ENCODE results near the gene LAPTM4A. TPM values are rescaled to one million over a fixed set of nuclear protein-coding genes. Genes with fewer than 3 reads are reported as not detected.

LAPTM4A gene
- total RNA-seq (10 to 100 TPM; 44.3 to 46.0 TPM), total RNA-seq (19.1 to 28.0 reads per million in 2 donors)

DNA sequence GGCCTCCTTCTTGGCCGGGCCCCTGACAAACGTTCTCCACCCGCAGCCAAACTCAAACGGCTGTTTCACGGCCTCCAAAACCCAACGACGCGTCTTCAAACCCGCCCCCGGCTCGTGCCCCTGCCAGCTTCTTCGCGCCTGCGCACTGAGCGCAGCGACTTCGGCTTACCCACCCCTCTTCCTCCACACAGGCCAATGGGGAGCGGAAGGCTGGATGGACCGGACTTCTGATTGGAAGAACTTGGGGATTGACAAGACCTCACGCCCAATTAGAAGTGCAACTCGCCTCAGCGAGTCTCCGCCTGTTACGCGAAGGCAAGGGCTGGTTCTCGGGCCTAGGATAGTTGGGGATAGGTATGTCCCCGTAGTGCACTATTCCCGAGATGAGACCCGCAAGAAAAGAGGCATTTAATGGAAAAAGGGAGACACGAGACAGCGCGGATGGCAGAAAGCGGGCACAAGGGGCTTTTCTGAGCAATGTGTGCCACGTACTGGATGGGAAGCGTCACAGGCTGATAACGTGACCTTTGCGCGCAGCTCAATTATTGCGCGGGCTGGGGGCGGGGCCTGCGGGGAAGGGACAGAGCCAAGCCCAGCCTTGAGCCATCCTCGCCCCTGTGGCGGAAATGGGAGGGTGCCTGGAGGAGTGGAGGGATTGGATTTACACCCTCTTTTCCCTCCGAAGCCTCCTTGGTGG is at the start of gene LAPTM4A:
TSS of gene LAPTM4A (minus strand) at position 97 of the 697 bp plus-strand sequence. CDS start 108 bp downstream, outside the sequence.
- peak; percentile 95 for ATAC-seq
- peaks cover 31% of the 10 kb centered on the region for H3K4me1 Mint-ChIP-seq
- peaks cover 24% of the 10 kb centered on the region for H3K27me3 Mint-ChIP-seq
- DNase-seq, result peak; percentile 93 to 96 (median 96)
- H3K27ac Mint-ChIP-seq, result no peak within 1 kb of the TSS
- no peak within 1 kb of the TSS for H3K4me3 Mint-ChIP-seq
- H3K36me3 Mint-ChIP-seq (ENCODE audit: low read depth), result no peaks in the 10 kb centered on the region
- H3K9me3 ChIP-seq (ENCODE audit: control insufficient read depth, low read length, poor library complexity, severe bottlenecking), result no peaks in the 10 kb centered on the region

DNA sequence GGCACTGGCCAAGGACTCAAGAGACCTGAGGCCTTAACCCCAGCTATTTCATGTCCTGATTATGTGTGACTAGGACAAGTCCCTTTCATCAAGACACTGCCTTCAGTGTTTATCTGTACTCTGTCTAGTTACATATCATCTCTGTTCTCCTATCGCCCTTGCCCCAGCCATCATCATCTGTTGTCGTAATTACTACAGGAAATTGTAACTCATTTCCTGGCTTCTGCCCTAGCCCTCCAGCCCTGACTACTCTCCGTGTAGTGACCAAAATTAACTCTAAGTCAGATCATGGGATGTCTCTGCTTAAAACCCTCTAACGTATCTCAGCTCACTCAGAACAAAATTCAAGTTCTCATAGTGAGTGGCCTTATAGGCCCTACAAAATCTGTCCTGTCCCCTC is 49.3 kb upstream of the LAPTM4A start:
- DNase-seq (no peak), ATAC-seq (no peak)
- Mint-ChIP-seq H3K36me3 (ENCODE audit: low read depth) (no peaks in the 10 kb centered on the region), H3K27ac (peak overlapping the region; percentile 27), H3K27me3 (peaks cover 36% of the 10 kb centered on the region), H3K4me1 (no peaks in the 10 kb centered on the region), H3K4me3 (no peak overlapping the region)
- no peaks in the 10 kb centered on the region for H3K9me3 ChIP-seq (ENCODE audit: control insufficient read depth, low read length, poor library complexity, severe bottlenecking)

DNA sequence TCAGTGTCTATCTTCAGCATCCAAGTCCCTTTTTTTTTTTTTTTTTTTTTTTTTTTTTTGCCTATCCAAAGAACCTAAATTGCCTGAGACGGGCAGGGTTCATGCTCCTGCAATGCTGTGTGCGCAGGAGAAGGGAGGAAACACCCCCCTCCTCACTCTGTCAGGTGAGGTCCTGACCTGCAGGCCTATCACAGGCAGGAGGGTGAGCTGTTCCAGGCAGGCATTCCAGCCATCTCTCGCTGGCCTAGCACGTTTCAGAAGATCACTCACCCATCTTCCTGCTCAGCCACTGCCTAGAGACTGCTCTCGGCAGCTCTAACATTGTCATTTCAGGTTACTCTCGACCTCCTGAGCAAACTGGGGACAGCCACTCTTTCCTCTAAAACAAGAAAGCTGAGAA is 48.4 kb upstream of the LAPTM4A start:
- no peaks in the 10 kb centered on the region for H3K36me3 Mint-ChIP-seq (ENCODE audit: low read depth)
- DNase-seq (no peak), ATAC-seq (no peak)
- H3K27me3 Mint-ChIP-seq, result peaks cover 32% of the 10 kb centered on the region
- no peaks in the 10 kb centered on the region for H3K9me3 ChIP-seq (ENCODE audit: control insufficient read depth, low read length, poor library complexity, severe bottlenecking)
- H3K4me1 Mint-ChIP-seq, result no peaks in the 10 kb centered on the region
- no peak overlapping the region for H3K27ac Mint-ChIP-seq
- no peak overlapping the region for H3K4me3 Mint-ChIP-seq

DNA sequence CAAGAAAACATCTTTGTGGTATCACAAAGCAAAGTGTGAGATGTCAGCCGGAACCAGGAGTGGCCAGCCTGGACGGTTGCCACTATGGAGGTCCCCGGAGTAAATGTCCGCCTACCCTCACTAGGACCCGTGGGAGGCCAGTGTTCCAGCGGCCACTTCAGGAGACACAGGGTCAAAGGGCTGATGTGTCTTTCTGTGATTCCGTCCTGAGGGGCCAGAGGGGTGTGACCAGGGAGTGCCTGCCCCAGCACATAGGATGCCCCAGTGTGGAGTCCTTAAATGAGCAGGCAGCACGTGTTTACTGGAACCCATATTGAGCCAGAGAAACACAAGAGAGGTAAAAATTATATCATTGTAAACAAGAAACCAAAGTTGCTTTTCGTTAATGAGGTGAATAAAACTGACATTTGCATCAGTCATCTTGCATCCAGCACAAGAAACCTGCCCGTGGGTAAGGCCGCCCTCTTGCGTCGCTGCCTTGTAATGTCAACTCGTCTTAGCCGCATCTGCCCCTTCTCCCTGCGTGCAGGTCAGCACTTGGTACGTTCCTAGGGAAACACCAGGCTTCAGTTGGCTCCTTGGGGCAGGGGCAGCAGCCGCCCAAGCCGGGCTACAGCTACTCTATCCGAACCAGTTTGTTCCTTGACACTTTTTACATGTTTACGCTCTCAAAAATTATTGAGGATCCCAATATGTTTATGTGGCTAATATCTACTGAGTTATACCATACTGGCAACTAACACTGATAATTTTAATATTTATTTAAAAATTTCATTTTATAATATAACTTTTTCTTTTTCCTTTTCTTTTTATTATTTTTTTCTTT is 46.7 kb upstream of the LAPTM4A start:
- no peak overlapping the region for H3K27ac Mint-ChIP-seq
- peaks cover 43% of the 10 kb centered on the region for H3K27me3 Mint-ChIP-seq

DNA sequence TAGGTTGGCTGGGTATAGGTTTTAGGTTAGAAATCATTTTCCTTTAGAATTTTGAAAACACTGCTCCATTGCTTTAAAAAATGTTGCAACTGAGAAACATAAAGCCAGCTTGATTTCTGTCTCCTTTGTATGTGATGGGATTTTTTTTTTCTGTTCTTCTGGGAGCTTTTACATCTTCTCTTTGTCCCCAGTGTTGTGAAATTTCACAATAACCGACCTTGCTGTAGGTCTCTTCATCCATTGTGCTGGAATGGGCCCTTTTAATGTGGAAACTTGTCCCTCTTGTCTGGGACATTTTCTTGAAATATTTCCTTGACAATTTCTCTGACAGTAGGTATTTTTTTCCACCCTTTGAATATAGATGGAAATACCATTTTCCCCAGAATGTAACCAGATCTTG is 44.0 kb upstream of the LAPTM4A start:
- Mint-ChIP-seq H3K27ac (no peak overlapping the region), H3K4me3 (no peak overlapping the region), H3K4me1 (peaks cover 4% of the 10 kb centered on the region), H3K36me3 (ENCODE audit: low read depth) (peaks cover 5% of the 10 kb centered on the region), H3K27me3 (peaks cover 53% of the 10 kb centered on the region)
- no peak for ATAC-seq
- DNase-seq, result no peak
- H3K9me3 ChIP-seq (ENCODE audit: control insufficient read depth, low read length, poor library complexity, severe bottlenecking), result no peaks in the 10 kb centered on the region

More for the DNA sequence above, 46.7 kb upstream of the LAPTM4A start:
- H3K4me1 Mint-ChIP-seq, result no peaks in the 10 kb centered on the region
- ATAC-seq (peak; percentile 97), DNase-seq (peak; percentile 54 to 60 (median 54))
- H3K4me3 Mint-ChIP-seq, result no peak overlapping the region
- H3K36me3 Mint-ChIP-seq (ENCODE audit: low read depth), result no peaks in the 10 kb centered on the region
- H3K9me3 ChIP-seq (ENCODE audit: control insufficient read depth, low read length, poor library complexity, severe bottlenecking), result no peaks in the 10 kb centered on the region

DNA sequence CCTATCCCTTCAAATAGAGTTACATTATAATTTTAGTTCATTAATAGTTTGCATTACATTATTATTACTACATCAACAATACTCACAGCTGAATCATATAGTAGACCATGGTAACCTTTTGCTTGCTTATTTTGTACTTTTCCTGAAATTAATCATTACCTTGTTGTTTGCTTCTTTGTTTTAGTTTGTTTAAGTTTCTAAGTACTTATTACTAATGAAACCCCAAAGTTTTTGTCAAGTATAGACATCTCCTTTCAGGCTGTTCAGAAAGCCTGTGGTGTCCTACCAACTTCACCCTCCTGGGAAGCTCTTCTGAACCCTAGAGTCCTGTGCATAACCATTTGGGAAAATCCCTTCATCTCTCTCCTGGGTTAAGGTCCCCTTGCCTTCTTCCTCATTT is 43.5 kb upstream of the LAPTM4A start:
- Mint-ChIP-seq H3K27me3 (peaks cover 51% of the 10 kb centered on the region), H3K4me1 (peaks cover 4% of the 10 kb centered on the region), H3K36me3 (ENCODE audit: low read depth) (peaks cover 5% of the 10 kb centered on the region), H3K27ac (peak overlapping the region; percentile 45), H3K4me3 (no peak overlapping the region)
- no peak for ATAC-seq
- no peaks in the 10 kb centered on the region for H3K9me3 ChIP-seq (ENCODE audit: control insufficient read depth, low read length, poor library complexity, severe bottlenecking)
- DNase-seq, result no peak

DNA sequence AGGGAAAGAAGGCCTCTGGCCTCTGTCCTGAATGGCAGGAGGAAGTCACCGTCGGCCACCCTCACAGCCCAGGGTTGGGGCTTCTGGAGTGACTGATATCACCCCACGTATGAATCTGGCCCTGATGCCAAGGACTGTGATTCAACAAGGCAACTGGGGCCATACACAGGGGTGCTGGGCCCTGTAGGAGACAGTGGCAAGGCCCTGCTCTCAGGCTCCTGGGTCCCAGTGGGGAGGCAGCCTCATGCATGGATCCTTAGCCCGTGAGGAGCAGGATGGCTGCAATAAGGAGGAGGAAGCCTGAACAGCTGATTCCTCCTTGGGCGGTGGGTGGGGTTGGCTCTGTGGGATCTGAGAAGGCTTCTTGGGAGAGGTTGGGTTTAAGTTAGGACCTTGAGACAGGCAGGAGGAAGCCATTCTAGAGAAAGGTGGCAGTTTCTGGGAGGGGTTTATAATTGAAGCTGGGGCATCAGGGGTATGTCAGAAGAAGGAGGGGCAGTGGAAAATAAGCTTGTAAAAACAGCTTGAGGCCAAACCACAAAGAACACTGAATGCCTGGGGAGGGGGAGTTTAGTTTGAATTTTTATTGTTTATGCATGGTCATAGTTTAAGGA is 42.8 kb upstream of the LAPTM4A start:
- Mint-ChIP-seq H3K27ac (peak overlapping the region; percentile 45), H3K36me3 (ENCODE audit: low read depth) (peaks cover 5% of the 10 kb centered on the region), H3K27me3 (peaks cover 51% of the 10 kb centered on the region), H3K4me1 (peaks cover 4% of the 10 kb centered on the region), H3K4me3 (no peak overlapping the region)
- ATAC-seq (no peak), DNase-seq (no peak)
- H3K9me3 ChIP-seq (ENCODE audit: control insufficient read depth, low read length, poor library complexity, severe bottlenecking), result no peaks in the 10 kb centered on the region

DNA sequence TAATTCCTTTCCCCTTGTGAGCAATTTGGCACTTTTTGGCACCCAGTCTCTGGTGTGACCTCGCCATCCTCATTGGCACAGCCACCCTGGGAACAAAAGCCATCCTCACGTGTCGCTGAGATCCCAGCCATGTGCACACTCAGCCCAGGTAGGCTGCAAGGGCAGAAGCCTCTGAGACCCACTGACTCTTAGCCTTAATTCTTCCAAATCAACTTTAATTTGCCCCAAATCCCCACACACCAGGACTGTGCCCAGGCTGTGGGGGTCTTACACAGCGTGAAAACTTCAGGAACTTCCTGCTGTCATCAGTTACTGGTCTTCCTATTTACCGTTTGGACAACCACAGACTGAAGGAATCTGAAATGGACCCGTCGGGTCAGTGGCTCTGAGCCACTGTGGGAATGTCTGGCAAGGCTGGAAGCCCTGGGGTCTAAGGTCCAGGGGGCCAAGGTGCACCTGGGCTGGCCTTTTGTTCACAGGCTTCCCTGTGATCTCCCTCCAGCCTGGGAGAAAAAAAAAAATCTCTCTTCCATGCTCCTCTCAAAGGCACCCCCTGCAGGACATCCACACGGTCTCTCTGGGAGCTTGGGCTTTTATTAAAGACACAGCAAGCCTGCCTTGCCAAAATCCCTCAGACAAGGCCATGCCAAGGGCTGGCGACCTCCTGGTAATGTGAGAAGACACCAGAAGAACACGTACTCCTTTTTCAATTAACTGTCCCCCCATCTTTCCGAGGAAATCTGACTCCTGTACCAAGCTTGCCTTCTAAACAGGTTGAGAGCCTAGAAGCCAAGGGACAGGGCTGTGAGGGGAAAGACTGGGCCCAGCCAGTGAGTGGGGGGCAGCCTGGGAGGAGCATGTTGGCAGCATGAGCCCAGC is 42.1 kb upstream of the LAPTM4A start:
- H3K4me1 Mint-ChIP-seq, result peaks cover 4% of the 10 kb centered on the region
- DNase-seq (no peak), ATAC-seq (no peak)
- H3K27me3 Mint-ChIP-seq, result peaks cover 51% of the 10 kb centered on the region
- H3K36me3 Mint-ChIP-seq (ENCODE audit: low read depth), result peaks cover 5% of the 10 kb centered on the region
- no peak overlapping the region for H3K27ac Mint-ChIP-seq
- no peaks in the 10 kb centered on the region for H3K9me3 ChIP-seq (ENCODE audit: control insufficient read depth, low read length, poor library complexity, severe bottlenecking)
- no peak overlapping the region for H3K4me3 Mint-ChIP-seq

DNA sequence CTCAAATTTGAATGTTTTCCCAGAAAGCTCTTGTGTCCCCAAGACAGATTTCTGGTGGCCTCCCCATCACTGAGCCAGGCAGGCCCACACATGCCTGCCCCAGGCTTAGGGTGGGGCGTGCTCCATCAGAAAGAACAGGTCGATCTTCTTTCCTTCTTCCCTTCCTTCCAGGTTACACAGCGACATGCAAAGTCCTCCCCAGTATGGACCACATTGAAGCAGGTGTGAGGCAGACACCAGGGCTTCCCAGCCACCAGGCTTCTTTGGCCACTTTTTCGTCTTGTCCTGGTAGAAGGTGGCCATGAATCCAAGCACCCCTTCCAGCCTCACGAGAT is 41.4 kb upstream of the LAPTM4A start:
- H3K4me1 Mint-ChIP-seq, result peaks cover 4% of the 10 kb centered on the region
- H3K4me3 Mint-ChIP-seq, result no peak overlapping the region
- no peaks in the 10 kb centered on the region for H3K9me3 ChIP-seq (ENCODE audit: control insufficient read depth, low read length, poor library complexity, severe bottlenecking)
- DNase-seq (no peak), ATAC-seq (no peak)
- peaks cover 5% of the 10 kb centered on the region for H3K36me3 Mint-ChIP-seq (ENCODE audit: low read depth)
- H3K27ac Mint-ChIP-seq, result no peak overlapping the region
- peaks cover 51% of the 10 kb centered on the region for H3K27me3 Mint-ChIP-seq

DNA sequence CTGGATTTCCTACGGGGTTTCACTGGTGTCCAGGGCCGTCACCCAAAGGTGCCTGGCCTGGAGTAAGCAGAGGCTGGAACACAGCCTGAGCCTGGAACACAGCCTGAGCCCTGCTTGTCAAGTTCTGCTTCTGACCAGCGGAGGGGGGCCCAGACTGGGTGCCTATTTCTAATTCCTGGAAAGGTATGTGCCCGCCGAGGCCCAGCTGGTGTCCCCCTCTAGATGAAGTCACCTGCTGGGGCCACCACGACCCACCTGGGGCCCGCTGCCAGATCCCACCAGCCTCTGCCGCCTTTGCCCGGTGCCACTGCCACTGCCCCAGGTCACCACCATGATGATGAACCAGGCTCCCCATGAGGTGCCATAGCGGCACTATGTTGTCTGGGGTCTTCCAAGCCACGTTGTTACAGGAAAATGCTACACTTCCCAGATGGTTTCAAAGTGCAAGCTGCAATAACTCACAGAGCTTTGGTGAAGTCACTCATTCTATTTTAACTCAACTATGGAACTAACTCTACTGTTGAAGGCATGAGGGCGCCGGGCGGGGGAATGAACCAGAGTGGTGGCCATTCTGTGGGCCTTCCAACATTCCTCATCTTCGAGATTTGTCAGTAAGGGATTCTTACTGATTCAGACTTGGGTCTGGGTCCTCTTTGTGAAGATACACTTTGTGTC is 40.9 kb upstream of the LAPTM4A start:
- DNase-seq, result no peak
- no peaks in the 10 kb centered on the region for H3K9me3 ChIP-seq (ENCODE audit: control insufficient read depth, low read length, poor library complexity, severe bottlenecking)
- Mint-ChIP-seq H3K4me1 (peaks cover 4% of the 10 kb centered on the region), H3K4me3 (no peak overlapping the region), H3K36me3 (ENCODE audit: low read depth) (peaks cover 5% of the 10 kb centered on the region), H3K27me3 (peaks cover 48% of the 10 kb centered on the region), H3K27ac (no peak overlapping the region)
- ATAC-seq, result no peak

DNA sequence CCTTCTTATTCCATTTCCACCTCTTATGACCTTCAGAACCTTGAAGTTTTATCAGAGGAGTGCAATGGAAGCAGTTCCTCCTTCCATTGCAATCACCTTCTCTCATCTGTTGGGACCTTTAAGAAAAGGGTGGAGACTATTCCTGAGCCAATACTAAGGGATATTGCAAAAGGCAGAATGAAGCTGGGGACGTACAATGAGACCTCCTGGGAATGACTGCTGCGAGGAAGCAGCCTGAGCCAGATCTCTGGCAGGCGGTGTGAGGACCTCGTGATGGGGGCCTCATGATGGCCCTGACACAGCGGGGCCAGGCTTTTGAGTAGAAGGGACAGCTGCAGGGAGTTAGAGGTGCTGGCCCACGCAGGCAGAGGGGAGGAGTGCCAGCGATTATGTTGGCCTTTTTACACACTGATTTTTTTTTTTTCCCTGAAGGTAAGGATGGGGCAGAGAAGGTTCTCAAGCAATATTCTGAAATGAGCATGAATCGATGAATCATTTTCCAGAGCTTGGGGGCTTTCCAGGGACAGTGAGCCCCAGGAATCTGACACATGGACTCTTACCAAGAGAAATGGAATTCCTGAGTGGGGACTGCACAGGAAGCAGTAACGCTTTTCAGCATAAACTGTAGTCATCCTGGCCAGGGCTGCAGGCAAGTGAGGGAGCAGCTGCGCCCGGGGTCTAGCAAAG is 40.0 kb upstream of the LAPTM4A start:
- no peak overlapping the region for H3K27ac Mint-ChIP-seq
- ATAC-seq (no peak), DNase-seq (no peak)
- H3K27me3 Mint-ChIP-seq, result peaks cover 46% of the 10 kb centered on the region
- peaks cover 4% of the 10 kb centered on the region for H3K4me1 Mint-ChIP-seq
- peaks cover 5% of the 10 kb centered on the region for H3K36me3 Mint-ChIP-seq (ENCODE audit: low read depth)
- H3K9me3 ChIP-seq (ENCODE audit: control insufficient read depth, low read length, poor library complexity, severe bottlenecking), result no peaks in the 10 kb centered on the region
- H3K4me3 Mint-ChIP-seq, result no peak overlapping the region

Measured in T-helper 17 cell (primary cell).